H1 (cell line): ENCODE measurements around the gene SLC27A1. TPM values are rescaled to one million over a fixed set of nuclear protein-coding genes. Genes with fewer than 3 reads are reported as not detected.
"Not testable (repeated sequence)": the region's sequence is repeated elsewhere in the genome, so short reads cannot be mapped to it uniquely, and the experiment has no call there.

Source experiments
- CTCF ChIA-PET: fragments of 300-600 bp; sonication (Branson Sonifier 250); formaldehyde crosslinking; loops from one replicate; lab custom pipeline; 2021; ENCODE audit not compliant: partially characterized antibody; lab: Charles Lee
- POLR2A ChIA-PET: fragments of 300-600 bp; sonication (Branson Sonifier 250); formaldehyde crosslinking; loops from one replicate; lab custom pipeline; 2021; ENCODE audit warnings: inconsistent platforms; ENCODE audit not compliant: partially characterized antibody; lab: Charles Lee
- DNase-seq, 2 experiments: peaks; one replicate each; pipeline versions ENCODE4 v3.0.0 to v3.0.0-alpha.2; 2010 to 2022; ENCODE audit warnings: low spot score in 2 of 2, low read depth in 1 of 2, mixed read lengths in 1 of 2
- FAIRE-seq: peaks from 2 replicates; lab custom pipeline; 2011; peaks lifted over from hg19 to GRCh38; lab: Jason Lieb, UNC
- H2AFZ ChIP-seq: 2 replicates; pipeline ENCODE4 v1.8.1; 2012; ENCODE audit warnings: low read length, inconsistent platforms
- H2AK5ac ChIP-seq: 2 replicates; pipeline ENCODE4 v1.6.1; 2013; ENCODE audit warnings: low read depth, low read length
- H2BK120ac ChIP-seq: replicated peaks from 2 replicates; pipeline ENCODE3; 2013; ENCODE audit warnings: low read depth, low read length, inconsistent platforms
- H2BK12ac ChIP-seq: 2 replicates; pipeline ENCODE4 v1.6.1; 2013; ENCODE audit warnings: low read depth, low read length
- H2BK15ac ChIP-seq: 2 replicates; pipeline ENCODE4 v1.6.1; 2013; ENCODE audit warnings: low read length
- H2BK20ac ChIP-seq: 2 replicates; pipeline ENCODE4 v1.6.1; 2013; ENCODE audit warnings: low read length
- H2BK5ac ChIP-seq: 2 replicates; pipeline ENCODE4 v1.6.1; 2013; ENCODE audit warnings: low read depth, low read length
- H3K14ac ChIP-seq: 2 replicates; pipeline ENCODE4 v1.6.1; 2013; ENCODE audit warnings: inconsistent platforms; ENCODE audit not compliant: insufficient read length
- H3K18ac ChIP-seq: 2 replicates; pipeline ENCODE4 v1.6.1; 2013; ENCODE audit warnings: low read length; ENCODE audit errors: extremely low read depth
- H3K23ac ChIP-seq: 2 replicates; pipeline ENCODE4 v1.6.1; 2013; ENCODE audit warnings: inconsistent platforms; ENCODE audit not compliant: insufficient read length
- H3K23me2 ChIP-seq: 2 replicates; pipeline ENCODE4 v1.6.1; 2013; ENCODE audit warnings: low read depth, low read length
- H3K27ac ChIP-seq: 2 replicates; pipeline ENCODE4 v1.6.1; 2011; ENCODE audit warnings: low read depth, low read length, inconsistent platforms
- H3K27me3 ChIP-seq, 4 experiments: replicated peaks in 1 of 4; 1 replicate in 1 of 4; 2 replicates in 3 of 4; pipeline versions ENCODE4 v1.6.1 to v1.8.1; 2011 to 2013; ENCODE audit warnings: low read length in 3 of 4, mild to moderate bottlenecking in 3 of 4, inconsistent platforms in 2 of 4, mixed read lengths in 2 of 4, moderate library complexity in 1 of 4; ENCODE audit not compliant: control insufficient read depth in 3 of 4, insufficient read depth in 3 of 4; ENCODE audit errors: extremely low read depth in 1 of 4
- H3K36me3 ChIP-seq, 4 experiments: 2 replicates each; pipeline versions ENCODE4 v1.6.1 to v1.8.1; 2011 to 2013; ENCODE audit warnings: mild to moderate bottlenecking in 4 of 4, low read length in 3 of 4, moderate library complexity in 2 of 4, control low read depth in 1 of 4, inconsistent platforms in 1 of 4; ENCODE audit not compliant: insufficient read depth in 4 of 4, control insufficient read depth in 2 of 4
- H3K4ac ChIP-seq: replicated peaks from 2 replicates; pipeline ENCODE3; 2013; ENCODE audit warnings: low read length, low read depth, mixed read lengths, inconsistent platforms; ENCODE audit not compliant: insufficient read length
- H3K4me1 ChIP-seq, 4 experiments: replicated peaks in 1 of 4; 1 replicate in 1 of 4; 2 replicates in 3 of 4; pipeline versions ENCODE4 v1.6.1 to v1.8.1; 2011 to 2013; ENCODE audit warnings: low read length in 3 of 4, inconsistent platforms in 2 of 4, mixed read lengths in 1 of 4; ENCODE audit not compliant: insufficient read depth in 4 of 4, control insufficient read depth in 3 of 4
- H3K4me2 ChIP-seq, 2 experiments: 2 replicates each; pipeline versions ENCODE4 v1.6.1 to v1.8.1; 2011 to 2013; ENCODE audit warnings: low read depth in 2 of 2, low read length in 2 of 2, control low read depth in 1 of 2, inconsistent platforms in 1 of 2, mild to moderate bottlenecking in 1 of 2; ENCODE audit not compliant: insufficient read depth in 1 of 2
- H3K4me3 ChIP-seq, 4 experiments: fragments of 200-600, 300-600 bp in 1 of 4; sonication (generic), shearing (Covaris generic), sonication (Bioruptor Twin) in 1 of 4; 2 replicates each; pipeline versions ENCODE4 v1.5.1 to v1.8.1; 2011 to 2016; ENCODE audit warnings: low read length in 4 of 4, low read depth in 3 of 4, control low read depth in 2 of 4, inconsistent platforms in 2 of 4, mild to moderate bottlenecking in 2 of 4, mixed read lengths in 1 of 4, moderate library complexity in 1 of 4; ENCODE audit not compliant: insufficient read depth in 2 of 4; ENCODE audit errors: extremely low read depth in 1 of 4
- H3K56ac ChIP-seq: replicated peaks from 2 replicates; pipeline ENCODE3; 2013; ENCODE audit warnings: low read depth, mild to moderate bottlenecking, mixed read lengths, low read length, inconsistent platforms; ENCODE audit not compliant: insufficient read length
- H3K79me1 ChIP-seq: 2 replicates; pipeline ENCODE4 v1.6.1; 2013; ENCODE audit warnings: low read depth, low read length, control low read depth
- H3K79me2 ChIP-seq, 2 experiments: 2 replicates each; pipeline versions ENCODE4 v1.6.1 to v1.8.1; 2012 to 2013; ENCODE audit warnings: low read length in 2 of 2, mild to moderate bottlenecking in 2 of 2, inconsistent platforms in 1 of 2; ENCODE audit not compliant: insufficient read depth in 2 of 2, control insufficient read depth in 1 of 2
- H3K9ac ChIP-seq, 4 experiments: replicated peaks in 1 of 4; 1 replicate in 1 of 4; 2 replicates in 3 of 4; pipeline versions ENCODE4 v1.6.1 to v1.8.1; 2011 to 2013; ENCODE audit warnings: low read depth in 3 of 4, low read length in 3 of 4, control low read depth in 2 of 4, mild to moderate bottlenecking in 2 of 4, moderate library complexity in 2 of 4, inconsistent platforms in 1 of 4; ENCODE audit errors: extremely low read depth in 1 of 4
- H3K9me3 ChIP-seq, 2 experiments: 2 replicates each; pipeline versions ENCODE4 v1.6.1 to v1.8.1; 2012 to 2013; ENCODE audit warnings: mild to moderate bottlenecking in 2 of 2, moderate library complexity in 2 of 2, control low read depth in 1 of 2, inconsistent platforms in 1 of 2, low read depth in 1 of 2, low read length in 1 of 2, mixed read lengths in 1 of 2; ENCODE audit not compliant: insufficient read depth in 2 of 2
- H4K20me1 ChIP-seq, 2 experiments: replicated peaks in 1 of 2; 2 replicates each; pipeline versions ENCODE3 to v1.8.1; 2011 to 2013; ENCODE audit warnings: inconsistent platforms in 2 of 2, low read length in 2 of 2, mild to moderate bottlenecking in 1 of 2; ENCODE audit not compliant: insufficient read depth in 2 of 2, control insufficient read depth in 1 of 2
- H4K5ac ChIP-seq: 2 replicates; pipeline ENCODE4 v1.6.1; 2013; ENCODE audit warnings: low read length, low read depth, mixed read lengths, inconsistent platforms; ENCODE audit not compliant: insufficient read length
- H4K8ac ChIP-seq: 2 replicates; pipeline ENCODE4 v1.8.0; 2013; ENCODE audit warnings: mild to moderate bottlenecking, moderate library complexity, low read length, inconsistent platforms; ENCODE audit not compliant: insufficient read depth; ENCODE audit errors: extremely low read depth
- H4K91ac ChIP-seq: replicated peaks from 2 replicates; pipeline ENCODE3; 2013; ENCODE audit warnings: low read length, mixed read lengths, inconsistent platforms; ENCODE audit not compliant: insufficient read length
- CTCF ChIP-seq, 3 experiments: IDR thresholded peaks; 1 replicate in 2 of 3; 2 replicates in 1 of 3; pipeline versions ENCODE4 v1.5.1 to v1.6.1; 2011; ENCODE audit warnings: low read length in 3 of 3, mild to moderate bottlenecking in 3 of 3, inconsistent platforms in 2 of 3, low read depth in 1 of 3, moderate library complexity in 1 of 3; ENCODE audit not compliant: insufficient read depth in 1 of 3; ENCODE audit errors: control extremely low read depth in 1 of 3
- RAD21 ChIP-seq, 2 experiments: IDR thresholded peaks in 1 of 2; conservative IDR thresholded peaks in 1 of 2; 2 replicates each; pipeline ENCODE4 v1.6.1; 2011; ENCODE audit warnings: low read depth in 2 of 2, low read length in 2 of 2, improper control_type of control experiment in 1 of 2, inconsistent platforms in 1 of 2, mild to moderate bottlenecking in 1 of 2, moderate library complexity in 1 of 2
- whole genome bisulfite sequencing, 2 experiments: shearing (Covaris generic) in 1 of 2; methylation state at CpG; one replicate each; pipeline versions ENCODE4 v1.1.6 to v1.1.7; 2013 to 2015; ENCODE audit warnings: low lambda C conversion rate in 2 of 2, mixed read lengths in 2 of 2, inconsistent platforms in 1 of 2, low coverage in 1 of 2, missing lambda C conversion rate in 1 of 2; ENCODE audit not compliant: insufficient replicate concordance in 2 of 2, insufficient coverage in 1 of 2, insufficient read length in 1 of 2; ENCODE audit errors: extremely low coverage in 1 of 2, missing lambda C conversion rate in 1 of 2; 5-methylcytosine and 5-hydroxymethylcytosine counted together
- polyA plus RNA-seq, 7 experiments: library from polyadenylated mRNA; depleted of rRNA in 3 of 7; stranded (reverse) in 5 of 7; unstranded in 2 of 7; fragments of >200 nt in 5 of 7; fragments of 200-250 nt in 2 of 7; gene quantifications; 1 replicate in 5 of 7; 2 replicates in 1 of 7; 4 replicates in 1 of 7; pipeline versions ENCODE4 v1.2.1 to v1.2.3, GENCODE V29; 2011 to 2013; ENCODE audit warnings: missing spikeins in 2 of 7, mixed read lengths in 2 of 7
- total RNA-seq: library from RNA; stranded (reverse); fragmentation: NEBNext Ultra II Directional; extraction: Animal tissue kit (Norgen Biotek cat#: 25700); gene quantifications from 2 replicates; pipeline ENCODE4 v1.2.1, GENCODE V29; 2021

SLC27A1 gene
- total and polyA plus RNA-seq, 2 of the 8 experiments (the other 6 are each of a cell fraction or from before 2014, with no cell fraction given) = 7.5 to 9.1 TPM

- not testable (repeated sequence) for H3K4me2 ChIP-seq, H3K56ac ChIP-seq, H4K5ac ChIP-seq, H3K4ac ChIP-seq, FAIRE-seq, H3K9ac ChIP-seq, H3K27me3 ChIP-seq, H2AFZ ChIP-seq, H3K4me3 ChIP-seq, H3K79me2 ChIP-seq, H3K14ac ChIP-seq, DNase-seq, H3K23ac ChIP-seq, H2BK12ac ChIP-seq, H3K36me3 ChIP-seq, H3K18ac ChIP-seq, H4K20me1 ChIP-seq, H2BK20ac ChIP-seq, H2AK5ac ChIP-seq, H2BK5ac ChIP-seq, H3K27ac ChIP-seq, H3K4me1 ChIP-seq, H4K8ac ChIP-seq, H3K9me3 ChIP-seq, H3K23me2 ChIP-seq, H4K91ac ChIP-seq, H2BK120ac ChIP-seq, H3K79me1 ChIP-seq, H2BK15ac ChIP-seq
- TF ChIP-seq CTCF (IDR thresholded peaks at IDR 0.05; ENCODE audit: control extremely low read depth in 1 of 3, insufficient read depth in 1 of 3, low read depth in 1 of 3, low read length in 3 of 3) (peak in 1 of 3 experiments; percentile 25; a peak in 1 of 4 replicates), RAD21 (IDR thresholded peaks at IDR 0.05 in 1 of 2, conservative IDR thresholded peaks at IDR 0.05 in 1 of 2; ENCODE audit: low read depth in 2 of 2, low read length in 2 of 2) (0 out of 4 replicates have a peak, but pooled peaks of 1 of the 2 experiments have one; percentile 6)
- ChIA-PET CTCF (interaction anchor here (0.7 to 8.6 kb wide), 8 partner anchors 10 to 111 kb away, joined by 3 to 130 read pairs (median 9); partner anchors contain the start of genes CCDC194 and PGLS), POLR2A (interaction anchor here (1.2 kb wide), 1 partner anchor 16 kb away, joined by 3 read pairs; no protein-coding TSS in a partner anchor)
- 84% methylated on average over 12 of the region's 12 CpGs; no CpG with 5 or more reads in 1 of the 2 experiments for WGBS, 2 experiments
Observed at GRCh38 chr19:17499025-17499424, 28.7 kb downstream of the SLC27A1 start.
